ENCODE data around the gene STON2.

STON2 gene

DNA sequence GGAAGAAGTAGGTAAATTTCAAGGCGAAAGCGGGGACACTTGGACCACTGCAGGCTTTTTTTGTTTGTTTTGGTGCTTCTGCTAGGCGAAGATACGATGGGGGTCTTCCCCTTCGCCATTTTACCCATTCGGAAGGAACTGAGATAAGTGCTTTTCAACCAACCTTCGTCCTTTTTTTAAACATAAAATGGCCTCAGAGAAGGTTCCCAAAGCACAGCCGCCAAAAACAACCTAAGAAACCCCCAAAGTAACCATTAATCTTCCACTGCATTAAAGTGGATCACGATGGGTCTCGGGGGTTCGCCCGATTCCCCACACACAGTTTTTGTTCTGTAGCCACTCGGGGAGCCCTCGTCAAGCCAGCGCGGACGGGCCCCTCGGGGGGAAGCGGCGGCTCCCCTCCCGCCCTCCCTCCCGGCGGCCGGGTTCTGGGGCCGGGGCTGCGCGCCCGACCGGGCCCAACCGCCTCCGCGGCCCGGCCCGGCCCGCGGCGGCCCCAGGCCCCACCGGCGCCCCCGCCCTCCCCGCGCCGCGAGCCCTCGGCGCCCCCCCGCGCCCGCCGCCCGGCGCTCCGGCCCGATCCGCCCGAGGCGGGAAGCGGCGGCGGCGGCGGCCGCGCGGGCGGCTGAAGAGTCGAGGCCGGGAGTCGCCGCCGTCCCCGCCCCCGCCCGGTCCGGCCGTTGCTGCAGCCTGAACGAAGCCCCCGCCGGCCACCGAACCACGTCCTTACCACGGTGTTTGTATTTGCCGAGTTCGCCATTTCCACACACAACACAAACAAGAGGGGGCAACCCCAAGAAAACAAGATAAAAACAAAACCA, 180.2 kb downstream of the STON2 start:
- DNase-seq, result peak; percentile 57

DNA sequence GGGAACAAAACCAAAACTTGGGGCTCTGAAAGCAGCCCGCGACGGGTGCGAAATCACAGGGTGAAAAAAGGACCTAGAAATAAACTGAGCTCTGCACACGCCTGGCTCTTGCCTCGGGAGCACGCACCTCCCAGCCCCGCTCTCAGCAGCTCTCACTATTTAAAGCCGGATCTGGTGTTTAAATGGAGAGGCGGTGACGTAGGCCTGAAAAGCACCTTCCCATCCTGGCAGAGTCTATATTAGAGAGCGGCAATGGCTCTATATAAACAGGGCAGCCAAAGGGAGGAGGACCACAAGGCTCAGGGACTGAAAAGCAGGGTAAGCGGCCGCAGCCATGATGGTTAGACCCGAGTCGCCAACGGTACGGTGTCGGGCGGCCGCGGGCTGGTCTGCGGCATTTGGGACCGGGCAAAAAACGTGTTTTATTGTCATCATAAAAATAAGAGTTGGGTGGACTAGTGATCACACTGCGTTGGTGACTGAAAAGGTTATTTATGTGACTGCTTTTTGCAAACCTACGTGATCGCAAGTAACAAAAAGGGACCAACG, 180.8 kb downstream of the STON2 start:
- peak; percentile 79 for DNase-seq

DNA sequence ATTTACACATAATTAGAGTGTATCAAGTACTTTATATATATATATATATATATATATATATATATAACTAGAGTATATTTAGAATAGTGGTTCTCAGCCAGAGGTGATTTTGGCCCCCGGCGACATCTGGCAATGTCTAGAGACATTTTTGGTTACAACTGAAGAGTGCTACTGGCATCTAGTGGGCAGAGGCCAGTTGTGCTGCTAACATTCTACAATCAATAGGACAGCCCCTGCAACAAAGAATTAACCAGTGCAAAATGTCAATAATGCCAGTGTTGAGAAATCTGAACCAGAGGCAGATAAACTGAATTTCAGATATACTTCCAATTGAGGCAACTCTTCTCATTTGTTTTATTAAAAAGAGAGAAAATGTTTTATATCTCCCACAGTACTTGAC, 188.3 kb downstream of the STON2 start:
- no peak for DNase-seq

Data from activated CD4-positive, CD25-positive, alpha-beta regulatory T cell treated with anti-CD3 and anti-CD28 coated beads, Interleukin-2, amount 50 U/mL, for 72 hours (primary cell).